ENCODE data around the gene TMEM203. TPM values are rescaled to one million over a fixed set of nuclear protein-coding genes. Genes with fewer than 3 reads are reported as not detected.

TMEM203 gene
- total RNA-seq, 1 experiment from 2014 or later = 35.5 TPM

- peaks cover 4% of the 10 kb centered on the region for H3K23me2 ChIP-seq (ENCODE audit: insufficient read length, low read depth, low read length, poor library complexity, severe bottlenecking)
- H3K14ac ChIP-seq (ENCODE audit: insufficient read depth, low read length) = no peak overlapping the region
- Mint-ChIP-seq H3K9me3 (no peaks in the 10 kb centered on the region), H3K27ac (peak overlapping the region in 1 of 3 experiments; percentile 74; a peak in 1 of 7 replicates), H3K36me3 (ENCODE audit: insufficient read depth in 1 of 3, low read depth in 3 of 3) (peaks cover 7 to 57% (median 50%) of the 10 kb centered on the region in 3 experiments; a peak in 6 of 7 replicates), H3K4me3 (no peak overlapping the region), H3K27me3 (ENCODE audit: low read depth) (no peaks in the 10 kb centered on the region), H3K4me1 (peaks cover 9 to 13% of the 10 kb centered on the region in 2 experiments)
- TF ChIP-seq CTCF (conservative IDR thresholded peaks at IDR 0.05) = no peak
- no peak overlapping the region for H3K18ac ChIP-seq (ENCODE audit: insufficient read length, low read depth, low read length)
- DNase-seq = no peak
- H3K79me2 ChIP-seq (ENCODE audit: insufficient read depth, low read length) = peaks cover 8% of the 10 kb centered on the region; the same call in 1 of the 2 replicates
- peaks cover 5% of the 10 kb centered on the region for H3K79me1 ChIP-seq (ENCODE audit: insufficient read depth, low read depth, low read length, poor library complexity, severe bottlenecking)
- H3K9ac ChIP-seq (ENCODE audit: extremely low read depth, insufficient read length, low read length) = no peak overlapping the region
- H3K4me1 ChIP-seq (ENCODE audit: insufficient read depth, low read length) = no peaks in the 10 kb centered on the region
- no peak overlapping the region for H4K91ac ChIP-seq (ENCODE audit: insufficient read length, low read depth, low read length)
- H2BK15ac ChIP-seq (ENCODE audit: low read depth, low read length) = no peak overlapping the region
- H2BK12ac ChIP-seq (ENCODE audit: insufficient read length, low read depth, low read length) = no peak overlapping the region
- H4K20me1 ChIP-seq (ENCODE audit: control insufficient read depth, insufficient read depth, insufficient read length) = peaks cover 2% of the 10 kb centered on the region
- H3K4ac ChIP-seq (ENCODE audit: low read depth, low read length) = no peak overlapping the region
- H4K5ac ChIP-seq (ENCODE audit: insufficient read length, low read depth, low read length) = no peak overlapping the region
- no peak overlapping the region for H2AK5ac ChIP-seq (ENCODE audit: insufficient read length, low read length)
- H3K4me2 ChIP-seq (ENCODE audit: insufficient read depth, insufficient read length, low read length) = no peak overlapping the region
- H2BK5ac ChIP-seq (ENCODE audit: insufficient read length, low read length) = no peak overlapping the region
- no peaks in the 10 kb centered on the region for H3K9me3 ChIP-seq (ENCODE audit: control insufficient read depth, low read depth, low read length)
- H3T11ph ChIP-seq (ENCODE audit: low read length) = no peak overlapping the region
- H2BK20ac ChIP-seq (ENCODE audit: low read depth, low read length, poor library complexity, severe bottlenecking) = no peak overlapping the region
- no peak overlapping the region for H3K27ac ChIP-seq (ENCODE audit: insufficient read length, low read depth, low read length)
- no peak overlapping the region for H2BK120ac ChIP-seq (ENCODE audit: low read depth, low read length, poor library complexity, severe bottlenecking)
- no peaks in the 10 kb centered on the region for H3K27me3 ChIP-seq (ENCODE audit: insufficient read depth, low read length)
- H4K8ac ChIP-seq (replicated peaks; ENCODE audit: insufficient read length, low read depth, low read length) = no peak overlapping the region
- H2AFZ ChIP-seq (ENCODE audit: low read length) = no peak overlapping the region
- no CpG with 5 or more reads among the region's 17 CpGs for WGBS (ENCODE audit: extremely low coverage, insufficient read length, low lambda C conversion rate)
- H3K56ac ChIP-seq (ENCODE audit: insufficient read length, low read depth, low read length) = no peak overlapping the region
- H3K23ac ChIP-seq (ENCODE audit: insufficient read length, low read depth, low read length) = no peak overlapping the region
These were observed 22.6 kb downstream of the TMEM203 start for GRCh38 chr9:137182836-137183235.
